IPS-NIHi7 (cell line): ENCODE data around the gene LAMC3.

Source experiments
- DNase-seq: peaks from one replicate; pipeline ENCODE4 v3.0.0; 2012; ENCODE audit warnings: mixed read lengths; ENCODE audit errors: extremely low spot score

LAMC3 gene

DNA sequence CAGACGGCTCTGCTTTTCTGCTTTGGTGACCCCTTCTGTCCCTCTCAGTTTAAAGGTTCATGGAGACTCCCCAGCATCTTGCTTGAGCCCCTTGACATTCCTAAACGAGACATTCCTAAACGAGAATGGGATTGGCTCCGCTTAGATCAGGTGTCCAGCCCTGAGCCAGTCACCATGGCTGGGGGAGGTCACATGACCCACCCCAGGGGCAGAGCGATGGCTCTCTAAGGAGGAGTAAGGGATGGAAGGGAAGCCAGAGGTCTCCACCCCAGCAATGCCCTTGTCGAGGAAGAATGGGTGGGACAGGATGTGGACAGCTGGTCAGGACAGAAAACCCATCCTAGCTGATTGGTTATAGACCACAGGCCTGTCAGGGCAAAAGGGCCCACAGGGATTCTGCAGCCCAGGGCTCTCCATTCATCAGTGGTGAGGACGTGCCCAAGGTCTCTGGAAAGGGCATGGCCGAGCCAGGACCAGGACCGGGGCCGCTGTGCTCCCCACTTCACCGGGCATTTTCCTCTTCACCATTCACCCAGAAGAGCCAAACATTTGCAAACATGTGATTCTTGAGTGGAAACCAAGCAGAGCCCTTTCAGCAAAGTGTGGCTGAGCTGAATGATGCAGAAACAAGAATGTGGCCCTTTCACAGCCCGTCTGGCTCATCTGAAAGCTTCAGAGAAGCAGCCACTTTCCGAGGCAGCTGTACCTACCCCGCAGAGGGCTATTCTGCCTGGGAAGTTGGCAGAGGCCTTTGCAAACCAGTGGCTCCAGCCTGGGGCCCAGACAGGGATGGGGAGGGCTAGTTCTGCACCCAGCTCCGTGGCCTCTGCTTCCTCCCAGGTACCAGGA is 67.6 kb downstream of the LAMC3 start:
- no peak for DNase-seq

DNA sequence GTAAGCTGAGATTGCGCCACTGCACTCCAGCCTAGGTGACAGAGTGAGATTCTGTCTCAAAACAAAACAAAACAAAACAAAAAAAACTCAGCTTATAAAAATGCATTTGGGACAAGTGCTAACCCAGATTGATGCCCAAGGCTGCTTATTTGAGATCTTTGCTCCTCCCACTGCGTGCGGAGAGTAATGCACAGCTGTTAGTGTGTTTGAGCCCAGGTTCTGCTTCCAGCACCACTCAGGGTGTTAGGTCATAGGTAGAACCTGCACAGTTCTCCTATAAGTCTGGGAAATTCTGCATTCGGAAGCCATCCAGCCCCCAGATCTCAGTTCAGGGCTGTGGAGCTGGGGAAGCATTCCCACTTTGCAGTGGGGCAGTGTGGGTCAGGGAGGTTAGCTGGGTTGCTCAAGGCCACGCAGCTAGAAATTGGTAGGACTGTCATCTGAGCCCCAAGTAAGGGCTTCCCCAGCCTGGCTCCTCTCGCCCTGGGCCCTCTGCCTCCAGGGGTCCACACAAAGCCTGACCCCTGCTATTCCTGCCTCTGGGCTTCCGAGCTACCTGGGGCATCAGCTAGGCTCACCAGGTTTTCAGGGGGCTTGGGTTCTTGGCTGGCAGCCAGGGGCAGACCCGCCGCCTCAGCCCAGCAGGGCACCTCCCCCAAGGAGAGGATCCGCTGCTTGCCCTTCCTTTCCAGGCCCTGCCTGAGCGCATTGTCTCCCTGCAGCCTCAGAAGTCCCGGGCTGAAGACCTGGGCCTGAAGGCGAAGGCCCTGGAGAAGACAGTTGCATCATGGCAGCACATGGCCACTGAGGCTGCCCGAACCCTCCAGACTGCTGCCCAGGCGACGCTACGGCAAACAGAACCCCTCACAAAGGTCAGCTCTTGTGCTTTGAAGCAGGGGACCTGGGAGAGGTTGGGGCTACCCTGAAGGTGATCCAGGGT is 69.7 kb downstream of the LAMC3 start:
- DNase-seq: no peak

DNA sequence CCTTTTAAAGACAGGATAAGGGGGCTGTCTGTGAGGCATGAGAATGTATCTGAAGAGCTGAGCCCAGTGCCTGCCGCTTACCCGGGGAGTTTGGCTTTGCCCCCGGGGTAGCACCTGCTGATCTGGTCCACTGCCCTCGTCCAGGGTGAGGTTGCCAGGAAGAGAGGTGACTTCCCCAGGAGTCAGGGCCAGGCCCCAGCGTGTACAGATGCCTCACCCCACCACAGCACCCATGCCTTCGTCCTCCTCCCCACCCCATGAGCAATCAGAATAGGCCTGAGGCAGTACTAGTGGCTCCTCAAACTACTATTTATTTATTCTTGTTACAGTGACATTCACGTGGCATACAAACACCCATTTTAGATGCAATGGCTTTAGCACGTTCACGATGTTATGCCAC is 71.6 kb downstream of the LAMC3 start:
- no peak for DNase-seq

DNA sequence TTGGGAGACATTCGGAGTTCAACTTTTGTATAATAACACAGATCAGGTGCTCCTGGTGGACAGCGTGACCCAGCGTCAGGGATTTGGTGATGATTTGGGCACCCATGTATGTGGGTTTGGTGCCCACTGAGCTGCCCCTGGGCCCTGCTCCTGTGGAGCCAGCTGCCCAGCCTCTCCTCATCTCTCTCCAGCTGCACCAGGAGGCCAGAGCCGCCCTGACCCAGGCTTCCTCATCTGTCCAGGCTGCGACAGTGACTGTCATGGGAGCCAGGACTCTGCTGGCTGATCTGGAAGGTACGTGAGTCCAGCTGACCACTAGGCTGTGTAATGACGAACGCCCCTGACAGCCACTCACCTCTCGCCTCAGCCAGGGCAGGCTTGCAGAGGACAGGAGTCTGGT is 72.9 kb downstream of the LAMC3 start:
- DNase-seq: no peak

DNA sequence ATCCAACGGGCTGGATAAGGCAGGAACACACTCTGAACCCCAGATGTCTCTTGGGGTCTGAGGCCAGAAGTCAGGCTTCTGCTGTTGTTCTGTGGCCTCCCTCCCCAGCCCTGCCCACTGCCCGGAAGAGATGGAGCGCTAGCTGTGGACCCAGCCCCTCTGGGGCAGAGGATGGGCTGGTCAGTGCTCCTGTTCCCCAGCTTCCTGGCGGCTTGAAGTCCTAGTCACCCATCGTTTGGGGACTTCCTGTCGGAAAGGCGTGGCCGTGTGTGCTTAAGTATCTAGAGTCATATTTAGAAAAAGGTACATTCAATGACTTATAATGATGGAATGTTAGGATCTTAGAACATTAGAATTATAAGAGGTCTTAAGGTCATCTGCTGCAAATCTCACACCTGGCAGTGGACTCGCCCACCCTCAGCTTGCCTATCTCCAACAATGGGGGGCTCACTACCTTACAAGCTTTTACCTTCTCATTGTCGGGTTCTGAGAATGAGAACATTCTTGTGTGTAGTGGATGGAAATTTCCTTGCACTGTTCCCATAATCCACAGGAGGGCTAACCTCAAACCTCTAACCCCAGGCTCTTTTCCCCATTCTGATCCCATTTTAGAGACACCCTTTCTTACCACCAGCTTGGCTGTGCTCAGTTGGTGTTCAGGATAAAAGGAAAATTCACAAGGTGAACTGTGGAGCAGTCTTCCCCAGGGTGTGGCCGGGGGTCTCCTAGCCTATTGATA is 74.0 kb downstream of the LAMC3 start:
- no peak for DNase-seq

DNA sequence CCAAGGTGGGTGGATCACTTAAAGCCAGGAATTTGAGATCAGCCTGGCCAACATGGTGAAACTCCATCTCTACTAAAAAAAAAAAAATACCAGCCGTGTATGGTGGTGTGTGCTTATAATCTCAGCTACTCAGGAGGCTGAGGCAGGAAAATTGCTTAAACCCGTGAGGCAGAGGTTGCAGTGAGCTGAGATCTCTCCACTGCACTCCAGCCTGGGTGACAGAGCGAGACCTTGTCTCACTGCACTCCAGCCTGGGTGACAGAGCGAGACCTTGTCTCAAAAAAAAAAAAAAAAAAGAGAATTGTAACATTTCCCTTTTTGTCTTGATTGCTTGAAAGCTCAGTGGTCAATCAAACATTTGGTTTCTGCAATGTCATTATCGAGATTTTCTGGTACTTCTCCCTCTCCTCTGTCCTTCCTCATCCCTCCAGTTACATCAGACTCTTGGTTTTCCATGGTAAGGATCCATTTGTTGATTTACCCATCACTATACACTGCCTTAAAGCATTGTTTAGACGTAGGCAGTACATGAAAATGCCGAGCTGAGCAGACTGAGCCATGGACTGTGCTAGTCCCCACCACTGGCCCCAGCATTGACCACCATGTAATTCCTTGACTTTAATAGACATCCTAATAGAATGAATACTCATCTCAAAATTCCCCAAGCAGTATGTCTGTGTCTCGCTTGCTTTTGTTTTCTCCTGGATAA is 75.8 kb downstream of the LAMC3 start:
- DNase-seq: no peak

DNA sequence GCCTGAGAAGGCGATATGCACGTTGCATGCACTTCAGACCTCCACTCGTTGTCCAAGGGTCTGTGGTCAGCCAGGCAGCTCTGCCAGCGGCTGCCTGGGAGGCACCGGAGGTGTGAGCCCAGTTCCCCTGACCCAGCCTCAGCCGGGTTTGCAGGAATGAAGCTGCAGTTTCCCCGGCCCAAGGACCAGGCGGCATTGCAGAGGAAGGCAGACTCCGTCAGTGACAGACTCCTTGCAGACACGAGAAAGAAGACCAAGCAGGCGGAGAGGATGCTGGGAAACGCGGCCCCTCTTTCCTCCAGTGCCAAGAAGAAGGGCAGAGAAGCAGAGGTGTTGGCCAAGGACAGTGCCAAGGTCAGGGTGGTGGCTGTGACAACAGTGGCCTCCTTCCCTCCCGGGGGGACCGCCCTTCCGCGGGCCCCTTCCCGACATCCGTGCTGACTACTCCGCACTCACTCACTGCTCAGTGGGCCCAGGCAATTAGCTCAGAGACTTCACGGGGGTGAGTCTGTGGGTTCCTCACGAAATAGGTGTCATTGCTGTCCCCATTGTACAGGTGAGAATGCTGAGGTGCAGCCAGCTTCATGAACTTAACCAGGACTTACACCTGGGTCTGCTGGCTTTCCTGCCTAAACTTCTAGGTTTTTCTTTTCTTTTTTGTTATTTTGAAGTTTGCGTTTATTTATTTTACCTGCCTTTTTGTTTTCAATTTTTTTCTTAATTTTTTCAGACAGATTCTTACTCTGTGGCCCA is 76.6 kb downstream of the LAMC3 start:
- DNase-seq: no peak

DNA sequence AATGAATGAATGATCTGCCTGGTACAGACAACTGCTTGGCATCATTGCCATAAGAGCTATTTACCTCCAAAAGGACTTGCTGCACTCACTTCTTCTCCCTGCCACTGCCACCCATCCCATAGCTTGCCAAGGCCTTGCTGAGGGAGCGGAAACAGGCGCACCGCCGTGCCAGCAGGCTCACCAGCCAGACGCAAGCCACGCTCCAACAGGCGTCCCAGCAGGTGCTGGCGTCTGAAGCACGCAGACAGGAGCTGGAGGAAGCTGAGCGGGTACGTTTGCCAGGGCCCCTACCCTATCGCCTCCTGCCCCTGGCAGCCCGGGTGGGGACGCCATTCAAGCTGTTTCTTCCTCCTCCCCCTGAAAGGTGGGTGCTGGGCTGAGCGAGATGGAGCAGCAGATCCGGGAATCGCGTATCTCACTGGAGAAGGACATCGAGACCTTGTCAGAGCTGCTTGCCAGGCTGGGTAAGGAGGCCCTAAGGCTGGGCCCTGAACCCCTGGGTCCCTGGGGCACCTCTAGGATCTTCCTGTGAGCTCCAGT is 78.5 kb downstream of the LAMC3 start:
- DNase-seq: no peak

DNA sequence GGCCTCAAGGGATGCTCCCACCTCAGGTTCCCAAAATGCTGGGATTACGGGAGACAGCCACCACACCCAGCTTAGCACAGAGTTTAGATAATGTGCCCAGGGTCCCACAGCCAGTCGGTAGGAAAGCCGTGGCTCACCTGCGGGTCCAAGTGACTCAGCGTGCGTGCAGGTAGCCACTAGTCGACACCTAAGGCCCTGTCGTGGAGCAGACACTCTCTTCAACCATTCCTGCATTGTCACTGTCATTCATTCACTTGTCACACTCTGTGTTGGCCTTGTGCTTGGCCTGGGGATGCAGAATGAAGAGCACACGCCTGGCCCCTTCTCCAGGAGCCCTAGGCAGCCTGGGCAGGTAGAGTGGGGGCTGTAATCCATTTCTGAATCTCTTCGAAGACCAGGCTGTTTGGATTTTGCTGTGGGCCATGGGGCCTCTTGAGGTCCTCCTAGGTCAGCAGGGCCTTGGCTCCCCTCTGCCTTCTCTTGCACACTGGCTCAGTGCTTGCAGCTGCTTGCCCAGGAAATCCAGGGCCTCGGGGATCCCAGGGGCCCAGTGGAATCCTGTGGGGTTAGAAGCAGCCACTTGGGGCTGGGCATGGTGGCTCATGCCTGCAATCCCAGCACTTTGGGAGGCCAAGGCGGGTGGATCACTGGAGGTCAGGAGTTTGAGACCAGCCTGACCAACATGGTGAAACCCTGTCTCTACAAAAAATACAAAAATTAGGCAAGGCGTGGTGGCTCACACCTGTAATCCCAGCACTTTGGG is 81.2 kb downstream of the LAMC3 start:
- DNase-seq: no peak

DNA sequence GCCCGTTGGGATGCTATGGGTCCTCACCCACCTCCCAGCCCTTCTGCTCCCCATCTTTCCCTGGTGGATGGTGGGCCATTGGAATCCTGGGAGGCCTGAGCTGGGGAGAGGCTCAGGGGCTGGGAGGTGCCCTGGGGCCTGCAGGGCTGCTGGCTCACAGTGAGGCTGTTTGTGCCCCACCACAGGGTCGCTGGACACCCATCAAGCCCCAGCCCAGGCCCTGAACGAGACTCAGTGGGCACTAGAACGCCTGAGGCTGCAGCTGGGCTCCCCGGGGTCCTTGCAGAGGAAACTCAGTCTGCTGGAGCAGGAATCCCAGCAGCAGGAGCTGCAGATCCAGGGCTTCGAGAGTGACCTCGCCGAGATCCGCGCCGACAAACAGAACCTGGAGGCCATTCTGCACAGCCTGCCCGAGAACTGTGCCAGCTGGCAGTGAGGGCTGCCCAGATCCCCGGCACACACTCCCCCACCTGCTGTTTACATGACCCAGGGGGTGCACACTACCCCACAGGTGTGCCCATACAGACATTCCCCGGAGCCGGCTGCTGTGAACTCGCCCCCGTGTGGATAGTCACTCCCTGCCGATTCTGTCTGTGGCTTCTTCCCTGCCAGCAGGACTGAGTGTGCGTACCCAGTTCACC is 82.5 kb downstream of the LAMC3 start:
- DNase-seq: no peak

DNA sequence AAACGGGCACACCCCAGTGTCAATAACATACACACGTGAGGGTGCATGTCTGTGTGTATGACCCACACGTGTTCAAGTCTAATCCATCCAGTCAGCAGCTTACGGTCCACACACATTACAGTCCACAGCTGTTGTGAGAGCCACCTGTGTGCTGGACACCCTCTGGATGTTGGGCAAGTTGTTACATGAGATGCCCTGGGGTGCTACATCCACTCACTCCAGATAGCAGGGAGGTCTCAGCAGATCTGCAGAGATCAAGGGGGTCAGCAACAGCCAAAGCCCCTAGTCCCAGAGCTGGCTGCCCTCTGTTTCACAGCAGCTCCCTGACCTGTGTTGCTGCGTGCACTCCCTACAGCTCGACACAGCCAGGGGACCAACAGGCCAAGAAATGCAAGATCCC is 83.1 kb downstream of the LAMC3 start:
- DNase-seq: no peak

DNA sequence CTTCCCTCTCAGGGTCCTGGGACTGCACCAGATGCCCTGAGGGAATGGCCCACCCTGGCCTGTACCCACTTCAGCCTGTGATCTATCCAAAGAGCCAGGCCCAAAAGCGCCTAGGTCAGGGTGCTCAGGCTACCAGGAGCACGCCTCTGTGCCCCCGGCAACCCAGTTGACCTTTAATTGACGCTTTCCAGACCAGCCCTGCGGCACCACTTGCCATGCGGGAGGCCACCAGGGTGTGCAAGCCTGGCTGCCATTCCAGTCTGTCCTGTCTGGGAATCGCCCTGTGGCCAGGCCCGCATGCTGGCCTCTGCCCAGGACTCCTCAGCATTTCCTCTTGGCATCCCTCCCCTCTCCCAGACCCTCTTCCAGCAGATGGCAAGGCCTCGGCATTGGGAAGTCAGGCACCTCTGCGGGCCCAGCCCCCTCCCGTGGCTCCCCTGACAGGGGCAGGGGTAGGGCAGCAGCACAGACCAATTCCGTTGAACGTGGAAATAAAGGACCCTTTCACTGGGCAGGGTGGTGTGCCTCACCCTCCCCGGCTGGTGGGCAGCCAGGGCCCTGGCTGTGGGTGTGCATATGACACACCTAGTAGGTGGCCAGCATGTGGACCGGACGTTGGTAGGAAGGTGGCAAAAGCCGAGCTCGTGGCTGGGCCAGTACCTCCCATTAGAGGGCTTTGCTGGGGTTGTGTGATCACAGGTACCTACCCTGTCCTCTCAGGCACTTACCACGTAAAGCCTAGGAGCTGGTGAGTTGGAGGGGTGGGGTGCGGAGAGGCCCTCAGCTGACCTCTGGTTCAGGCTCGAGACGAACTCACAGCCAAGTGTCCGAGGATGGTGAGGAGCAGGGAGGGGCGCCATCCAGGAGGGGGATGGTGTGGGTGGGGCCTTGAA is 83.8 kb downstream of the LAMC3 start:
- no peak for DNase-seq

DNA sequence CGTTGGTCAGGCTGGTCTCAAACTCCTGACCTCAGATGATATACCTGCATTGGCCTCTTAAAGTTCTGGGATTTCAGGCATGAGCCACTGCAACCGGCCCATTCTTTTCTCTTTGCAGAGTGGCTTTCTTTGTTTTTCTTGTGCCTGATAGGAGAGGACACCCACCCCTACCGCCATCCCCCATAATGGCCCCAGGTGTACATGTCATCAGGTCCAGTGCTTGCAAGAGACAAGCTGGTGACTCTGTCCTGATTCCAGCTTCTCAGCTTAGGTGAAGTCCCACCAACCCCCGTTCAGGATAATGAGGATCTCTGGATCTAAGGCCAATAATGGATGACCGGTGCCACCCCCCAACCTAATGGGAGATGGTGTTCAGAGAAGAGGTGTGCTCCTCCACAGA is 85.0 kb downstream of the LAMC3 start:
- DNase-seq: no peak

DNA sequence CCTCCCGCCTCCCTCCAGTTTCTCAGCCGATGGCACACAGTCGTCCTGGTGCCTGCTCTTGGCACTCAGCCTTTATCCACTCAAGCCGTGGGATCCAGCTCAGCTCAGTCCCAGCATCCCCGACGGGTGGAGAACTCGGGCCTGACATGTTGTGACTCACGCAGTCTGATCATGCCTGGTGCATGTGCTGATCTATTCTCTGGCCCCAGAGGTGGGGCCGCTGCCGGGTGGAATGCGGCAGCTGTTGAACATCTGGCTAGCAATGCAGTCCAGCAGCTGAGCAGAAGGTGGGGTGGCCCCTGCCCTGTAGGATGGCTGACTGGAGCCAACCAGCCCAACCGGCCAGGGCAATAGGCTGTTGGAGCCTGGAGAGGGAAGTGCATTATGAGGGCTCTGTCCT is 85.6 kb downstream of the LAMC3 start:
- no peak for DNase-seq

DNA sequence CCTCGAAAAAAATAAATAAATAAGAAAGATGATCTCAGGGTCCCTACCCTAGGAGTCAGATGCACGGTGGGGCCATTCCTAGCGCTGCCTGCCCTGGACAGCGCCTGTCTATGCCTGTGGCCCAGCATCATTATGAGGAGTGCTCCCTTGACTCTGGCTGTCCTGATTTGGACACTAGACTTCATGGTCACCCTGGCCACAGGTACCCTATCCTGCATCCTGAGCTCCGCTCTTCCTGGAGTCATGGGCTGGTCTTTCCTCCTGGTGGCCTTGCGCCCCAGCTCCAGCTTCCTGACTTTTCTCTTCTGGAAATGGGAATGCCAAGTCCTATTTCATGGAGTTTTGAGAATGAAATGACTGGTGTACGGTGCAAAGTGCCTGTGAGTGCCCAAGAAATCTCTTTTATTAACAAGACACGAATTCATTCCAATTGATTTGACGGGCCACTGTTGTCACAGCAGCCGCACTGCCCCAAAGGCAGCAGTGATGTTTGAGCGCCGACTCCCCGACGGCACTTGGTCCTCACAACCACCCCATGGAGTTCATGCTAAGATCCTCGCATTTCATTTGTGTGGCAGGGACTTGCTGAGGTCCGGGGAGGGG is 86.8 kb downstream of the LAMC3 start:
- DNase-seq: no peak

DNA sequence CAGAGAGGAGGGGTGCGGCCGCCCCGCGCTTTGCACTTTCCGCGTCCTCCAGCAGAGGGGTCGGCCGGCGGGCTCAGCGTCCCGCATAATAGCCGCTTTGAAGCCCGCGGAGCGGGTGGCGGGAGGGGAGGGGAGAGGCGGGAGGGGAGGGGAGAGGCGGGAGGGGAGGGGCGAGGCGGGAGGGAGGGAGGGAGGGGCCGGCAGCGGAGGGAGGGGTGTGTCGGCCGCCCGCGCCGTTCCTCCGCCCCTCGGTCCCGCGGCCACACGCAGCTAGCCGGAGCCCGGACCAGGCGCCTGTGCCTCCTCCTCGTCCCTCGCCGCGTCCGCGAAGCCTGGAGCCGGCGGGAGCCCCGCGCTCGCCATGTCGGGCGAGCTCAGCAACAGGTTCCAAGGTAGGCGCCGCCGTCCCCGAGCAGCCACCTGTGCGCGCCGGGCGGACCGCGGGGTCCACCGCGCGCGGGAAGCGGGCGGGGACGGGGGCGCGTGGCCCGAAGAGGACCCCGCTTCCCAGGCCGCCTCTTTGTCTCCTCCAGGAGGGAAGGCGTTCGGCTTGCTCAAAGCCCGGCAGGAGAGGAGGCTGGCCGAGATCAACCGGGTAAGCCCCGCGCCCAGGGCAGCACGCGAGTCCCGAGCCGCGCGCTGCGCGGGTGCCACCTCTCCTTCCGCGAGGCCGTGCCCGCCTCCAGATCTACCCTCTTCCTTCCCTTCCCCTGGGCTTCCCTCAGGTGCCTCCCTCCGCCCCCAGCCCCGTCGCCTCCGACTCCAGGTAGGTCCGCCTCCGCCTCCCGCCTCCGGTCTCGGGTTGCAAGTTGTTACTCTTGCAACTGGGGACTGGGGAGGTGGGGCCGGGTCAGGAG is 87.5 kb downstream of the LAMC3 start, which contains the start of gene AIF1L:
AIF1L (plus strand) TSS at position 263 of the 857 bp plus-strand sequence; CDS start at position 362, 99 bp downstream.
- DNase-seq: peak; percentile 95
